ENCODE results near the gene ARHGEF2.

DNA sequence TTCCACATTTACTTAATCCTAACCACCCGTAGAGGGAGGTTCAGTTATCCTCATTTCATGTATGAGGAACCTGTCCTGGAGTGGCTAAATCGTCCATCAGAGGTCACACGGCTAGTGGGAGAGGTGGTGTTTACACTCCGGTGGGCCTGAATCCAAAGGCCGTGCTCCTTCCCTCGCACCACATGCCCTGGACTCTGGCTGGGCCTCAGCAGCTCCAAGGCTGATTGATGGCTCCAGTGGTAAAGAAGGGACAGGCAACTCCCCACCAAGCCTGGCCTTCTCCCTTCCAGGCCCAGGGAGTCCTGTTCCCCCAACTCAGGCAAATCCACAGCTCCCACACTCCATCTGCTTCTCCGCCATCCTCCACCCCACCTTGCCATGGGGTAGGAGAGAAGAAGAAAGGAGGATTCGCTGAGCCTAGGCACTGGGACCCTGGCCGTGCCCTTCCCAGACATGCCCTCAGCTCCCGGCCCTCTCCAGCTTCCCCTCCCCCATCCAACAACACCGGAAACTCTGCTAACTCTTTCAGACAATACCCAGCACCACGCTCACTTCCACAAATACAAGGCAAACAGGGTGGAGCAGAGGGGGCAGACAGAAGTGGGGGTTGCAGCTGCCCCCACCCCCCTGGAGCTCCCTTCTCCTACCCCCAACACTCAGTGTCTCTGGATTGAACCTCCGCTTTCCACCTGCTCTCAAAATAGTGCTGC lies 10.9 kb downstream of the ARHGEF2 start:
- TF ChIP-seq, protein P1, sequence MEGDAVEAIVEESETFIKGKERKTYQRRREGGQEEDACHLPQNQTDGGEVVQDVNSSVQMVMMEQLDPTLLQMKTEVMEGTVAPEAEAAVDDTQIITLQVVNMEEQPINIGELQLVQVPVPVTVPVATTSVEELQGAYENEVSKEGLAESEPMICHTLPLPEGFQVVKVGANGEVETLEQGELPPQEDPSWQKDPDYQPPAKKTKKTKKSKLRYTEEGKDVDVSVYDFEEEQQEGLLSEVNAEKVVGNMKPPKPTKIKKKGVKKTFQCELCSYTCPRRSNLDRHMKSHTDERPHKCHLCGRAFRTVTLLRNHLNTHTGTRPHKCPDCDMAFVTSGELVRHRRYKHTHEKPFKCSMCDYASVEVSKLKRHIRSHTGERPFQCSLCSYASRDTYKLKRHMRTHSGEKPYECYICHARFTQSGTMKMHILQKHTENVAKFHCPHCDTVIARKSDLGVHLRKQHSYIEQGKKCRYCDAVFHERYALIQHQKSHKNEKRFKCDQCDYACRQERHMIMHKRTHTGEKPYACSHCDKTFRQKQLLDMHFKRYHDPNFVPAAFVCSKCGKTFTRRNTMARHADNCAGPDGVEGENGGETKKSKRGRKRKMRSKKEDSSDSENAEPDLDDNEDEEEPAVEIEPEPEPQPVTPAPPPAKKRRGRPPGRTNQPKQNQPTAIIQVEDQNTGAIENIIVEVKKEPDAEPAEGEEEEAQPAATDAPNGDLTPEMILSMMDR (conservative IDR thresholded peaks at IDR 0.05; ENCODE audit: low read length), result no peak
- no peak for TF ChIP-seq EZH2phosphoT487 (IDR thresholded peaks at IDR 0.05; ENCODE audit: borderline replicate concordance)
